Aorta (tissue), 5 donors: Measurements from ENCODE around the gene EYA3. TPM values are rescaled to one million over a fixed set of nuclear protein-coding genes. Genes with fewer than 3 reads are reported as not detected.

Experiments
- ATAC-seq: fragments of 200-7000 bp; cut with Tn5 transposase; one replicate; pipeline ENCODE4 v1.9.1; 2022; ENCODE audit warnings: moderate library complexity; ENCODE audit not compliant: low FRiP score
- DNase-seq, 2 donors: peaks; one replicate each; pipeline ENCODE4 v3.0.0-alpha.2; 2020
- H3K27ac ChIP-seq, 2 donors: one replicate each; pipeline ENCODE4 v1.5.1; 2013; ENCODE audit warnings: low read length in 2 of 2, mild to moderate bottlenecking in 2 of 2, moderate library complexity in 2 of 2, control low read depth in 1 of 2, inconsistent platforms in 1 of 2, low read depth in 1 of 2
- H3K27me3 ChIP-seq, 2 donors: one replicate each; pipeline ENCODE4 v1.6.1; 2013; ENCODE audit warnings: control low read depth in 1 of 2, low read length in 1 of 2, mild to moderate bottlenecking in 1 of 2, moderate library complexity in 1 of 2; ENCODE audit not compliant: insufficient read depth in 2 of 2, control insufficient read depth in 1 of 2
- H3K36me3 ChIP-seq, 2 donors: one replicate each; pipeline ENCODE4 v1.6.1; 2013; ENCODE audit warnings: control low read depth in 1 of 2, low read length in 1 of 2, mild to moderate bottlenecking in 1 of 2; ENCODE audit not compliant: insufficient read depth in 2 of 2, control insufficient read depth in 1 of 2
- H3K4me1 ChIP-seq, 2 donors: one replicate each; pipeline ENCODE4 v1.6.1; 2013; ENCODE audit warnings: low read length in 2 of 2, control low read depth in 1 of 2, mild to moderate bottlenecking in 1 of 2, moderate library complexity in 1 of 2; ENCODE audit not compliant: insufficient read depth in 2 of 2, control insufficient read depth in 1 of 2
- H3K4me3 ChIP-seq, 2 donors: one replicate each; pipeline ENCODE4 v1.5.1; 2013; ENCODE audit warnings: low read length in 2 of 2, control low read depth in 1 of 2, mild to moderate bottlenecking in 1 of 2
- H3K9me3 ChIP-seq: one replicate; pipeline ENCODE4 v1.6.1; 2013; ENCODE audit warnings: mild to moderate bottlenecking, low read length; ENCODE audit not compliant: control insufficient read depth
- WGBS, 2 donors: extraction: QIAGEN DNeasy Blood & Tissue Kit; methylation state at CpG; one replicate each; pipeline ENCODE4 v1.1.7; 2013; 5-methylcytosine and 5-hydroxymethylcytosine counted together
- intact Hi-C, 2 donors: fragments of 100-400 bp; cut with DNase I; formaldehyde crosslinking; loops; one replicate each; pipeline versions ENCODE4 v1.14.2 to v1.15.0; 2022
- polyA plus RNA-seq, 2 donors: library from polyadenylated mRNA; stranded (reverse); fragments of 200-250 nt; gene quantifications; one replicate each; pipeline ENCODE4 v1.2.3, GENCODE V29; 2013
- total RNA-seq, 2 donors: library from RNA; stranded (reverse); fragmentation: NEBNext Ultra II Directional; extraction: Animal tissue kit (Norgen Biotek cat#: 25700); gene quantifications; one replicate each; pipeline ENCODE4 v1.2.1, GENCODE V29; 2021
- donor health status: healthy with polysubstance abuse.
- donor health status: Bipolar disorder and iron deficiency.
- donor health status: DM: no; HTN: no; CAD: no.
- donor health status: DM: no; HTN: no; CAD: no.
- donor health status: DM: yes; HTN: yes; CAD: no.

The EYA3 gene
- total and polyA plus RNA-seq, 4 donors, result 3.4 to 25.3 (median 12.9) TPM

- H3K4me1 ChIP-seq, result no peaks in the 10 kb centered on the region
- H3K4me3 ChIP-seq, result no peak overlapping the region
- intact Hi-C loops, result no loop called here
- no peak for ATAC-seq
- no peaks in the 10 kb centered on the region for H3K27me3 ChIP-seq
- no peak for DNase-seq
- no peak overlapping the region for H3K27ac ChIP-seq
- 88 to 90% methylated on average over 12 of the region's 12 CpGs for WGBS, 2 donors
- peaks cover 0 to 5% of the 10 kb centered on the region in 2 donors for H3K36me3 ChIP-seq
- H3K9me3 ChIP-seq, result no peaks in the 10 kb centered on the region
Measured at GRCh38 chr1:27967106-27967883, 121.1 kb downstream of the EYA3 start.

- DNase-seq, result no peak
- no peaks in the 10 kb centered on the region for H3K4me1 ChIP-seq
- WGBS, 2 donors, result 91 to 92% methylated on average over 24 of the region's 24 CpGs
- intact Hi-C loops, result no loop called here
- H3K27me3 ChIP-seq, result no peaks in the 10 kb centered on the region
- no peaks in the 10 kb centered on the region for H3K9me3 ChIP-seq
- H3K4me3 ChIP-seq, result no peak overlapping the region
- peaks cover 0 to 5% of the 10 kb centered on the region in 2 donors for H3K36me3 ChIP-seq
- no peak for ATAC-seq
- no peak overlapping the region for H3K27ac ChIP-seq
Measured at GRCh38 chr1:27966402-27967105, 121.9 kb downstream of the EYA3 start.

GRCh38 chr1:27963393-27963792, 125.0 kb downstream of the EYA3 start:
- Histone ChIP-seq H3K9me3 (no peaks in the 10 kb centered on the region), H3K4me3 (no peak overlapping the region), H3K27ac (no peak overlapping the region), H3K36me3 (peaks cover 0 to 5% of the 10 kb centered on the region in 2 donors), H3K27me3 (no peaks in the 10 kb centered on the region), H3K4me1 (no peaks in the 10 kb centered on the region)
- intact Hi-C loops, result no loop called here
- 91 to 95% methylated on average over 11 of the region's 11 CpGs for WGBS, 2 donors
- no peak for DNase-seq
- ATAC-seq, result no peak

- no peaks in the 10 kb centered on the region for H3K4me1 ChIP-seq
- H3K36me3 ChIP-seq, result peaks cover 0 to 5% of the 10 kb centered on the region in 2 donors
- DNase-seq, result no peak
- intact Hi-C loops, result no loop called here
- no peaks in the 10 kb centered on the region for H3K27me3 ChIP-seq
- WGBS, 2 donors, result 49 to 51% methylated on average over 4 of the region's 4 CpGs
- H3K9me3 ChIP-seq, result no peaks in the 10 kb centered on the region
- no peak overlapping the region for H3K4me3 ChIP-seq
- ATAC-seq, result no peak
- H3K27ac ChIP-seq, result no peak overlapping the region
Measured at GRCh38 chr1:27961646-27962221, 126.7 kb downstream of the EYA3 start.

- 43 to 44% methylated on average over 13 of the region's 13 CpGs for WGBS, 2 donors
- Histone ChIP-seq H3K27me3 (no peaks in the 10 kb centered on the region), H3K27ac (peak overlapping the region in 1 of 2 donors; percentile 22), H3K4me1 (no peaks in the 10 kb centered on the region), H3K4me3 (no peak overlapping the region), H3K36me3 (peaks cover 0 to 2% of the 10 kb centered on the region in 2 donors), H3K9me3 (no peaks in the 10 kb centered on the region)
- ATAC-seq (peak; percentile 58), DNase-seq (peak; percentile 69 to 83)
- intact Hi-C loops, result no loop called here
Measured at GRCh38 chr1:27960762-27961645, 127.4 kb downstream of the EYA3 start.

GRCh38 chr1:27959792-27960603, 128.4 kb downstream of the EYA3 start, which contains the start of gene XKR8:
TSS of gene XKR8 (plus strand) at chr1:27959973. CDS start at chr1:27960070, 97 bp downstream.
- Histone ChIP-seq H3K27ac (peak within 1 kb of the TSS; percentile 31 to 81), H3K4me1 (no peaks in the 10 kb centered on the region), H3K27me3 (no peaks in the 10 kb centered on the region), H3K9me3 (no peaks in the 10 kb centered on the region), H3K36me3 (peaks cover 0 to 2% of the 10 kb centered on the region in 2 donors), H3K4me3 (peak within 1 kb of the TSS; percentile 27 to 67)
- intact Hi-C loops, result no loop called here
- DNase-seq (peak; percentile 88 to 92), ATAC-seq (peak; percentile 94)
- WGBS, 2 donors, result 4 to 5% methylated on average over 50 to 68 of the region's 68 CpGs

- H3K27ac ChIP-seq, result no peak overlapping the region
Measured at GRCh38 chr1:27958513-27958912, 129.9 kb downstream of the EYA3 start.

More at GRCh38 chr1:27958513-27958912, 129.9 kb downstream of the EYA3 start:
- DNase-seq (no peak), ATAC-seq (no peak)
- WGBS, 2 donors, result 97 to 98% methylated on average over 26 of the region's 26 CpGs
- Histone ChIP-seq H3K4me1 (no peaks in the 10 kb centered on the region), H3K4me3 (no peak overlapping the region), H3K27me3 (no peaks in the 10 kb centered on the region), H3K9me3 (no peaks in the 10 kb centered on the region), H3K36me3 (no peaks in the 10 kb centered on the region)
- intact Hi-C loops, result no loop called here
